GM19238 (cell line): ENCODE measurements around the gene ABHD8.

Experiments used
- DNase-seq: peaks from one replicate; pipeline ENCODE4 v3.0.0; 2011; ENCODE audit warnings: low spot score; ENCODE audit not compliant: insufficient read length

The ABHD8 gene

DNA sequence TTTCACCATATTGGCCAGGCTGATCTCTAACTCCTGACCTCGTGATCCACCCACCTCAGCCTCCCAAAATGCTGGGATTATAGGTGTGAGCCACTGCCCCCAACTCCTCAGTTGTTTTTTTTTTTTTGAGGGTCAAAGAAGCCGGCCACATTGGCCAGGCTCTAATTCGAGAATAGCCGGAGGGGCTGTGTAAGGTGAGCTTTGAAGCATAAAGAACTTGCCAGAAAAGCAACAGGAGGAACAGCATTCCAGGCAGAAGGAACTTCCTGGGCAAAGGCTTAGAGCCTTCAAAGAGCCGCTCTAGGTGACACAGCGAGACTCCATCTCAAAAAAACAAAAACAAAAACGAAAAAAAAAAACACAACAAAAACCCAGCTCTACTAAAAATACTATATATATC is 37.2 kb downstream of the ABHD8 start:
- no peak for DNase-seq

DNA sequence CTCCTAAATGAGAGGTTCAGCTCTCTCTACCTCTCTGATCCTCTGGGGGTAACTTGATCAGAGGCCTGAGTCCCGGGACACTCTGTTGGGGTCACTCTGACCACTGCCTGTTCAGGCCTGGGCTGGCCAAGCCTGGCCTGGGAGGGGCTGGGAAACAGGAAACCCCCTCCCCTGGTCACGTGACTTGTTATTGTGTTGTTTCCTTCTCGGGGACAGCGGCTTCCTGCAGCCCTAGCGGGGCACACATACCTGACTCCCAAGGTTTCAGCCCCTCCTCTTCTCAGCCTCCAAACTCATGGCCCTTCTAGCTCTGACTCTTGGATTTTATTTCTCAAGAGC is 38.6 kb downstream of the ABHD8 start, which contains the start of gene USHBP1:
TSS of gene USHBP1 (minus strand) at position 105 of the 339 bp plus-strand sequence. CDS start 446 bp downstream, outside the sequence.
- no peak for DNase-seq

DNA sequence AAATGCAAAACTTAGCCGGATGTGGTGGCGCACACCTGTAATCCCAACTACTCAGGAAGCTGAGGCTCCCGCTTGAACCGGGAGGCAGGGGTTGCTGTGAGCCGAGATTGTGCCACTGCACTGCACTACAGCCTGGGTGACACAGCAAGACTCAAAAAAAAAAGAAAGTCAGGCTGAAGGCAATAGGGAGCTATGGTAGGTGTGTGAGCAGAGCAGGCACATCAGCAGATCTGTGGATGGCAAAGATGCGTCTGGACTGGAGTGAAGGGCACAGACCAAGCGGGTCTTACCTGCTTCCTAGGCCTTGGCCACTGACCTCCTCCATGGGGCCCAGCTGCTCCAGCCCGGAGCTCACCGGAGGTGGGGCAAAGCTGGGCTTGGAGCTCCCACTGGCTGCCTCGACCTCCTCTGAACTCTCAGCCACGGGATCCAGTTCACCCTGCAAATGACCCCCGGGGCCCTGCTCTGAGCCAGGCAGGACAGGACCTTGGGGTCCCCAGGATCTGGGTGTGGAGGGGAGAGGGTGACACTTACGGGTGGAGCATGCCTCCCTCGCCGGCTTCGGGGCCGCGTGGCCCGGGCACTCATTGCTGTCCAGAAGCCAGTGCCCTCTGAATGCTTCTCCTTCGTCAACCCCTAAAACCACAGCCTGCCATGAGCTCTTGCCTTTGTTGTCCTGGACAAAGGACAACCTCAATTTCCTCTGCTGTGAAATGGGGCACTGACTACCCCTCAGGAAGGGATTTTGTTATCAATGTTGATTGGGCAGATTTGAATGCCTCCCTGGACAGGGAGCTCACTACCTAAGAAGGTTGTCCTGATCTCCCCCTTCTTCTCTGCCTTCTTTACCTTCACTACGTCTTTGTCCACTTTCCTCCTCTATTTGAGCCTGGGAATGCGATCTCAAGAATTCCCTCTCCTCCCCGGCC is 39.2 kb downstream of the ABHD8 start:
- DNase-seq = no peak

DNA sequence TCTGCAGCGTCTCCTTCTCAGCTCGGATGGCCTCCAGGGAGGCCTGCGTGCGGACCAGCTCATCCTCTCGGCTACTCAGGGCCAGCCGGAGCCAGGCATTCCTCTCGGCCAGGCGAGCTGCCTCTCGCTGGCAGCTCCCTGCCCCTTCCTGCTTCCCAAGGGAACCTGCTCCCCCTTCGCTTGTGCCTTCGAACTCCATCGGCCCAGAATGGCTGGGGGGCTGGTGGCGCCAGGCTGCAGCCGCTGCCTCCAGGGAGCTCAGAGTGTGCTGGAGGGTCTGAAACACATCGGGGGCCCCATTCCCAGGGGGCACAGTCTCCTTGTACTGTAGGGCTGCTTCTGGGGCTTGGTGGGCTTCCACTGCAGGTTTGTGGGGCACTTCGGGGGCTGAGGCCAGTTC is 40.7 kb downstream of the ABHD8 start:
- DNase-seq = no peak

DNA sequence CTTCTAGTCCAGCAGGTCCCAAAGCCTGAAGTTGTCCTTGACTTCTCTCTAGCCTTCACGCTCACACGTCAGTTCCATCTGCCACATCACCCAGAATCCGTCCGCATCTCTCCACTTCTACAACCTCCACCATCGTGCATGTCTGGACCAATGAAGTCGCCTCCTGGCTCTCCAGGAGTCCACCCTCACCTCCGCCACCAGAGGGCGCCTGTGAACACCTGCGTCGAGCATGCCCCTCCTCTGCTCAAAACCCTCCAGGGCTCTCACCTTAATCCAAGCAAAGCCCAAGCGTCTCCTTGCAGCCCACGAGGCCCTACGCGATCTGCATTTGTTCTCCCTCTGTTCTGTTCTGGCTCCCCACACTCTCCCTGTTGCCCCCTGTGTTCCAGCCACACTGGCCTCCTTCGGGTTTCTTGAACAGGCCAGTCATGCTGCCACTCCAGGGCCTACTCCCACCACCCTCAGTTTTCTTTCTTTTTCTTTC is 42.3 kb downstream of the ABHD8 start:
- peak; percentile 94 for DNase-seq

DNA sequence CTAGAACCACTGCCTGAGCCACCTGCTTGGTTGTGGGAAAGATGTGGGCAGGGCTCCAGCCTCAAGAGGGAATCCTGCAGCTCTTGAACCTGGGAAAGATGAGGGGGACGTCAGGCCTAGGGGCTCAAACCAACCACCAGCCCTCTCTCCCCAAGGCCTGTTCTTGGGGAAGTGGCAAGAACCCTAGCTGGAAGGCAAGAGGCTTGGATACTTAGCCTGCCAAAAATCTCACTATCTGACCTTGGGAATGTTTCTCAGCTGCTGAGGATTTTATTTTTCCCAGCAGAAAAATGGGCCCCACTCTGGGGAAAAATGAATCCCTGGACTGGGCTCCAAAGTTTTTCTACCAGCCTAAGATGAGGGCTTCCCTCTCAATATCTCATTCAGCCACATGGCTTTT is 43.3 kb downstream of the ABHD8 start:
- no peak for DNase-seq

DNA sequence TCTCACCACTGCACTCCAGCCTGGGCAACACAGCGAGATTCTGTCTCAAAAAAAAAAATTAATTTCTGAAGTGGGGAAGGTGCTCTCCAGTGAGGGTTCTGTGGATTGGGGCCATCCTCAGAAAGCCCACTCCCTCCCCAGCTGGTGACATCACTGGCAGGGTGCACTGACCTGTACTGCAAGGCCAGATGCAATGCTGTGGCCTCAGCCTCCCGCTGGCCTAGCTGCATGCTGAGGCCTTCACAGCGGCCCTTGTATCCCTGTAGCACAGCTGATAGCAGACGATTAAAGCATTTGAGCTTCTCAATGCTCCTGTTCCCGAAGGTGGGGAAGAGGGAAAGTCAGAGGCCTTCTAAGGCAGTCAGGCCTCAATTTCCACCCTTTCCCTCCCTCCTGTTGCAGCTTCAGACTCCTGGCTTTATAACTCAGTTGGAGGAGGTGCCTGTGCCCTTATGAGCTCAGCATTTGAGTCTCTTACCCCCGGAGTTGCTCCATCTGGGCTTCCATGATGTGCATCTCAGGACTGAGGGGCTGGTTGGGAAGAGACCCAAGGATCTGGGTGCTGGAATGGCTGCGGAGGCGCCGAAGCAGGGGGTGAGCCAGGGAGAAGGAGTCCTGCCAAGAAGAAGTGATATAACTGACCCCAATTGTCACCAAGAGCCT is 44.0 kb downstream of the ABHD8 start:
- no peak for DNase-seq

DNA sequence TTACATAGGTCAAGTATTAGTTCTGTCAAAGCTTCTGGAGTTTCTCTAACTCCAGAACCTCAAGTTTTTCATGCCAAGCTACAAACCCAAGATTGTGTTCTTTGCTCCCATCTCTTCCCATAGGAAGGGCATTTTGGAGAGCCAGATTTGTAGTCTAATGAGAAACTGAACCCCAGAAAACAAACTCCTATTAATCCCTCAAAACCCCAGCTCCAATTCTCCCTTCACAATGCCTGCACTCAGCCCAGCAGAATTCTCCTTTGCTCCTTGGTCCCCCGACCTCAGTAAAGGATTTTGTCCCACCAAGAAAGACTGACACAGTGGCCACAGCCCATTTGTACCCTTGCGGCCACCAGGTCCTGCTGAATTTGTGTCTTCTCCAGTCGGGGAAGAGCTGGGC is 47.1 kb downstream of the ABHD8 start:
- no peak for DNase-seq

DNA sequence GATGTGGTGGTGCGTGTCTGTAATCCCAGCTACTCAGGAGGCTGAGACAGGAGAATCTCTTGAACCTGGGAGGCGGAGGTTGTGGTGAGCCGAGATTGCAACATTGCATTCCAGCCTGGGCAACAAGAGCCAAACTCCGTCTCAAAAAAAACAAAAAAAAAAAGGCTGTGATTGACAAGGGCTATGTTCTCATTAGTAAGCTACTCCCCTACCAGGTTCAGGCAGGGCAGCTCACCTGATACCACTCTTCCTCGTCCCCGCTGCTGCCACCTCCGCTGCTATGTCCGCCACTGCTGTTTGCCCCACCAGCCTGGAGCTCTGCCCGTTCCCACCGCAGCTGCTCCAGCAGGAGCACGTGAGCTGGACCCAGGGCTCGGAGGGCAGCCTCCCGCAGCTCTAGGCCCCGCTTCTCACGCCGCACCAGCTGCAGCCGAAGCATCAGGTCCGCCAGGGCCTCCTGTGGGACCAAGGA is 48.0 kb downstream of the ABHD8 start:
- no peak for DNase-seq

DNA sequence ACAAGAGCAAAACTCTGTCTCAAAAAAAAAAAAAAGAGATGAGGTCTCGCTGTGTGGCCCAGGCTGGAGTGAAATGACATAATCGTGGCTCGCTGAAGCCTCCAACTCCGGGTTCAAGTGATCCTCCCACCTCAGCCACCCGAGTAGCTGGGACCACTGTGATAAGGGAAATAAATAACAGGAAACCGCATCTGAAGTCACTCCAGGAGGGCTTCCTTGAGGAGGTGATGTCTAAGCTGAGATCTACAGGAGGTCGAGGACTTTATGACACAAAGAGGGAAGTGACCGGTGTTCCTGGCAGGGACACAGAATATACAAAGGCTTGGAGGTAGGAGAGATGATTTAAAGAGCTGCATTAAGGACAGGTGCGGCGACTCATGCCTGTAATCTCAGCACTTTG is 48.6 kb downstream of the ABHD8 start:
- DNase-seq = no peak

DNA sequence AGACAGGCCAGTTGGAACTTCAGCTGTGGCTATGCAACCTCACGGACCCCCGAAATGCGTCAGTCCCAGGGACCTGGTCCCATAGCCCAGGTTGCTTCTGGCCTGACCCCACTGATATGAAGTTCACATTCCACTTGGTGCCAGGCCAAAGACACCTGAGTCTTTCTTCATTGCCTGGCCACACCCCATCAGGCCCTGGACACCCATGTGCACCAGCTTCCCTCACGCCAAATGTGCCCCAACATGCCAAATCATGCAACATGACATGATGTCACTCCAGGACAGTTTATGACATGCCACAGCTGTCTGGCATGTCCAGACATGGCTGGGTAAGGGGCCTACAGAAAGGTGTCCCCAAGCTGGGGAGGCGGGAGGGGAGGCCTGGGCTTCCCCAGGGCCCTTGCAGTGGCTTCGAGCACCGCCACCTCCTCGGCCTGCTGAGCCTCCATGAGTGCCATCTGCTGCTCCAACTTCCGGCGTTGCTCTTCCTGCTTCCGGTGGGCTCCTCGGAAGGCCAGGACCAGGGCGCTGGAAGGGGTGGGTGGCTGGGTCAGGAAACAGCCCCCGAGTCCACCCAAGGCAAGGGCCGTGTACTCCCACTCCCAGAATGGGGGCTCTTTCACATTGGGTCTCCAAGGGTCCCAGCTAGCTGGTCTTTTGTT is 53.2 kb downstream of the ABHD8 start:
- DNase-seq = no peak

DNA sequence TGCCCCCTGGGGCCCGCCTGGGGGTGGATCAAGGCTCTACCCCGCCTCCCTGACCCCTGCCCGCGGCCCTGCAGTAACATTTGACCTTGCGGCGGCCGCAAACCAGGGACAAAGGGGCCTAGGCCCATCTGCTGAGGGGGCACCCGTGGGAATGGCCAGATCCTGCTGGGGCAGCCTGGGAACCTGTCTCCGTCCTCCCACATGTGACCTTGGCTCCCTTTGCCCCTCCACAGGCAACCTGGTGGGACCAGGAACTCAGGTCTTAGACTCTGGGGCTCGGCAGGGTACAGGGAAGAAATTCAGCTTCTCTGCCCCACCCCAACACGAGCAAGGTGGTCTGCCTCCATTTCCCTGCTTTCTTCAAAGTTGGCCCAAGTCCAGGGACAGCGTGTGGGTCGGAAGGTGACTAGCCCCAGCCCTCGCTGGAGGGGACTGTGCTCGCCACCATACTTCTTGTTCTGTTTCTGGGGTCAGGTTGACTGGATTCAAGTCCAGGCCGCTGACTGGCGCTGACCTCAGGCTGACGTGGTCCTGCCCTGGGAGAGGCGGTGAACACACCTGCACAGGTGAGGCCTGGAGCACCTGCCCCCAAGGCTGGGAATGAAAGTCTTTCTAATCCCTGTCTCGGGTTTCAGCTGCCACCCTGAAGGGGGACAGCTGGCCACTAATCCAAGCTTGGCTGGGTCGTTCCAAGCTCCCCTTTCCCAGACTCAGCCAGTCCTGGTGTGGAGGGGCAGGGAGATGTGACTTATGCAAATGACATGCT is 55.0 kb downstream of the ABHD8 start:
- no peak for DNase-seq

DNA sequence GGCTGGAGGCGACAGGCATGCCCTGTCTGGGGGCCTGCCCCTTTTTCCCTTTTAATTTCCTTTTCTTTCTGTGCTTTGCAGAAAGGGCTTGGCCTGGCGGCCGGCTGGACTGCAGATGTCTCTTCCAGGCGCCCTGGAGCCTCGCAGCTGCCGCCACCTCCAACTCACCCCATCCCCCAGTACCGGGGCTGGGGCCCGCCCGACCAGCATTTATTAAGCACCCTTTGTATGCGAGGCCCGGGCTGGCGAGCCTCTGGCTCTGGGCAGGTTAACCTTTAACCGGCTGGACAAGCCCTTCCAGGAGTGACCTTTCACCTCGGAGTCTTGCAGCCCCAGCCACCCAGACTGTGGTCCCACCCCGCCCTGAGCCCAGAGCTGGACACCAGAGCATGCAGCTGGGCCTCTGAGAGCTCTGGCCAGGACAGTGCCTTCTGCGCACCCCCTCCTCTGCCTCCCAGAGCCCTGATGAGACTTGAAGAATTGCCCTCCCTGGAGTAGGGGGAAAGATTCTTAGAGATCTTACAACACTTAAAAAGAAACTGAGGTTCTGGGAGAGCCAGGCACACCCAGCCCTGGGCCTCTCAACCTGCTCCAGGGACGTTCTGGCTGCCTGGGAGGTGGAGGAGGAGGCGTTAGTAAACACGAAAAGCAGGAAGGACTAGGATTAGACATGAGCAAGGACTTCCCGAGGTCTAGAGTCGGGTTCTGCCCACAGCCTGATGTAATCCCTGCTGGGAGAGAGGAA is 56.4 kb downstream of the ABHD8 start:
- no peak for DNase-seq

DNA sequence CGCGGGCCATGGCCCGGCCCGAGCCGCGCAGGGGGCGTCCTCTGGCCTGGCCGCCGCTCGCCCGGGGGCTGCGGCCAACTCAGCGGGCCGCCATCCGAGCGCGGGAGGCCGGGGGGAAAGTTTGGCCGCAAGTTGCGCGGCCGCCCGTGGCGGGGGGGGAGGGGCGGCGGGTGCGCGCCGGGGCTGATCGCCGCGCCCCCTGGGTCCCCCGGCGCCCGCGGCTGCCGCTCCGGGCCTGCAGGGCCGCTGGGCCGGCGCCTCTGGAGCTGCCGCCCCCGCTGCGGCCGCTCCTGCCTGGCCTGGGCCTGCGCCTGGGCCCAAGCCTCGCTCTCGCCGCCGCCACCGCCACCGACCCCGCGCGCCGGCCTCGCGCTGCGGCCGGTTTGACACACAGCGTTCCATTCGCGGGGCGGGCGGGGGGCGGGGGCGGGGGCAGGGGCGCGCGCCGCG is 57.7 kb downstream of the ABHD8 start, which contains the start of gene NR2F6:
TSS of gene NR2F6 (minus strand) at position 385 of the 450 bp plus-strand sequence. CDS start 699 bp downstream, outside the sequence.
- peak; percentile 63 for DNase-seq

DNA sequence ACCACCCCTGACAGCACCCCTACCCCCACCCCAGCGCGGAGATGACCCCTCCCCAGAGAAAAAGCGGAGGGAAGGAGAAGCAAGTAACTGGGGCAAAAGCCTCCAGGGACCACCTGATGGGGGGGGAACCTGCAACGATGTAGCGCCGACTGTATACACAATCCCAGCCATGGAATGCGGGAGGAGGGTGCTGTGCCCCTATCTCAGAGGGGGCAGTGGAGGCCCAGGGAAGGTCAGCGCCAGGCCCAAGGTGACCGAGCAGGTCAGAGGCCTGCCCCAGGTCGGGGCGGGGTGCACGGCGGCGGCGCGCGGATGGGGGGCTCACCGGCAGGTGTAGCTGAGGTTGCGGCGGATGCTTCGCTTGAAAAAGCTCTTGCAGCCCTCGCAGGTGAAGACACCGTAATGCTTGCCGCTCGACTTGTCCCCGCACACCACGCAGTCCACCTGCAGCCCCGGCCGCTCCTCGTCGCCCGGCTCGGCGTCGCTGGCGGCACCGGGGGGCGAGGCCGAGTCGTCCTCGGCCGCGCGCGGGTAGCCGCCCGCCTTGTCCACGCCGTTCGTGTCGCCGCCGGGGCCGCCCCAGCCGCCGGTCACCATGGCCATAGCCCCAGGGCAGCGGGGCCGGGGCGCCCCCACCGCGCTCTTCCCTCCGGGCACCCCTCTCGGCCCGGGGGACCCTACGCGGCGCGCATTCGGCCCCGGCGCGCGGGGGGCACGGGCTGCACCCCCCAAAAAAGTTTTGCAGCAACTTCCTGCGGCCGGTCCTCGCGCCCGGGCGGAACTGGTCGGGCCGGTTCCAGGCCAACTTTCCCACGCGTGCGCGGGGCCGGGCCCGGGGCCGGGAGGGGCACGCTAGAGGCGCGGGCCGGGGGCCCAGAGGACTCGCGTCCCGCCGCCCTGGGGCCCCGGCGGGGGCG is 58.3 kb downstream of the ABHD8 start:
- DNase-seq = no peak

DNA sequence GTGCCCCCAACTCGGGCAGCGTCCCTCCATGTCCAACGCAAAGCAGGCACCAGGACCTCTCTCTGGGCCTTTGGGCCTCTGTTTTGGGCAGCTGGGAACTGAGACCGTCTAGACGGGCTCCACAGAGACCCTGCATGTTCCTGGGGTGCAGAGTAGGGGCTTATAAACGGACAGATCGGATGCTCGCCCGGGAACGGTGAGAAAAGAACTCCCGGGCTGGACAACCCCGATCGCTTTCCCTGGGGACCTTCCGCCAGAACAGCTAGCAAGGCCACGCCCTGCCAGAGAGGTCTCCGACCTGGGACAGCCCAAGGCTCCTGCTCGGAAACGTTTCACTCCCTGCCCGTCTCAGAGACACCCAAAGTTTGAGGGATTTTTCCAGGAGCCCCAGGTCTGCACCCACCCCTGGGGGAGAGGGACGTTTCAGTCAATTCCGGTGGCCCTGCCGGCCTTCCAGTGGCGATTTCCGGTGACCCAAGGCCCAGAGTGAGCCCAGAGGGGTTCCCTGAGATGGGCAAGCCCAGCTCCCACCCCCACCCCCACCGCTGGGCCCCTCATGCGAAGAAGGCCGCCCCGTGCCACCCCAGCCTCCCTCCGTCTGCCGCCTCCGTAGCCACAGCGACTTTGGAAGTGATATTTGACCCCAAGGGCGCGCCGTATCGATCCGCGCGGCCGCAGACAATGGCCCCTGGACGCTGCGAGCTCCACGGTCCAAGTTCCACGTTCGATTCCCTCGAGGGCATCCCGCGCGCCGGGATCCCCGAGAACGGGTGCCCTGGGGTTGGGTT is 59.2 kb downstream of the ABHD8 start:
- DNase-seq = no peak

DNA sequence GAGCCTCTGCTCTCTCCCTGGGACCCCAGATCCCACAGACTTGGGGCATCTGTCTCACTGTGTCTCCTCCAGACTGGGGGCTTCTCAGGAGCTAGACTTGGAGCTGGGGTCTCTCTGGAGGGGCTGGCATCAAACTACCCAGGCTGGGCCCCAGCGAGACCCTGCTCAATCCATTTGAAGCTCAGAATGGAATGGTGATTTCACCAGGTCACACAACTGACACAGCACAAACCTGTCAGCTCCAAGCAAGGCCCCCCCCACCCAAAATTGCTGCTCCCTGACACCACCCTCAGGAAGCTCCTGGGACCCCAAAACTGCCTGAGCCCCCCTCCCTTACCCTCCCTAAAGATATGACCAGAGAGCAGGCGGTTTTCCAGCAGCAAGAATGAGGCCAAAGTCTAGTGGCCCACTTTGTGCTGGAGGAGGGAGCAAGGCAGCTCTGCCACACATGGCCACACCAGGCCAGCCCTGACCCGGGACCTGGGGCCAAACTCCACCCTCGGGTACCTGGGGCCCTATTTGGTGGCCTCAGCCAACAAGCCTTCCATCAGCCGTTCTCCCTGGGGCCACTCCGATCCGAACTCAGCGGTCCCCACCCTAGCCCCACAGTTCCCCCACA is 59.9 kb downstream of the ABHD8 start:
- DNase-seq = no peak
